Esophagus muscularis mucosa (tissue), 4 donors: ENCODE data around the gene PHKB.

ENCODE experiments used
- EP300 ChIP-seq: sonication (generic); formaldehyde crosslinking; IDR thresholded peaks from one replicate; pipeline ENCODE4 v1.6.1; 2017; ENCODE audit warnings: antibody characterized with exemption
- POLR2A ChIP-seq: fragments of 450-650 bp; IDR thresholded peaks from one replicate; pipeline ENCODE4 v1.6.1; 2017; ENCODE audit warnings: antibody characterized with exemption, moderate library complexity, mild to moderate bottlenecking, low read depth
- POLR2AphosphoS5 ChIP-seq, 2 donors: sonication (generic); formaldehyde crosslinking; IDR thresholded peaks; one replicate each; pipeline ENCODE4 v1.6.1; 2017; ENCODE audit warnings: antibody characterized with exemption in 2 of 2
- TF ChIP-seq, protein P1 (sequence below), 3 experiments: fragments of 200-600 bp in 2 of 3; fragments of 450-650 bp in 1 of 3; sonication (generic) in 2 of 3; IDR thresholded peaks; one replicate each; pipeline ENCODE4 v1.5.1; 2017 to 2019; ENCODE audit warnings: antibody characterized with exemption in 3 of 3, mild to moderate bottlenecking in 2 of 3, moderate library complexity in 1 of 3

DNA sequence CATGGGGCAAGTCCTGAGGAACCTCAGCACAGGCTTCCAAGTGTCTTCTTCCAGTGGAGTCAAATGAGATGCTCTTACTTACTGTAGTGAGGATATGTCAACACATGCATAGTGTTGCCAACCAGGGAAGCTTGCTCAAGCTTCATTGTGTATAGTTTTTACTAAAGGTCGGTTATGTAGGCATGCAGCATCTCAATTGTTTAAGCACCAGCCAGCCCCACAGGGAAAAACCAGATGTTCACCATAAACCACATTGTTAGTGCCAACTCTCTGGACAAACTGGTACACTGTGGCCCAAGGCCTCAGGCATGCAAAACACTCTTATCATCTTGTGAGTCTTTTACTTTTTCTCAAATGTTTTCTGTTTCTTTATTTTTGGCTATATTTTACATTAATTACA, 152.1 kb downstream of the PHKB start:
- TF ChIP-seq POLR2AphosphoS5 (IDR thresholded peaks at IDR 0.05) (no peak), POLR2A (no peak), EP300 (no peak)
- TF ChIP-seq, protein P1, sequence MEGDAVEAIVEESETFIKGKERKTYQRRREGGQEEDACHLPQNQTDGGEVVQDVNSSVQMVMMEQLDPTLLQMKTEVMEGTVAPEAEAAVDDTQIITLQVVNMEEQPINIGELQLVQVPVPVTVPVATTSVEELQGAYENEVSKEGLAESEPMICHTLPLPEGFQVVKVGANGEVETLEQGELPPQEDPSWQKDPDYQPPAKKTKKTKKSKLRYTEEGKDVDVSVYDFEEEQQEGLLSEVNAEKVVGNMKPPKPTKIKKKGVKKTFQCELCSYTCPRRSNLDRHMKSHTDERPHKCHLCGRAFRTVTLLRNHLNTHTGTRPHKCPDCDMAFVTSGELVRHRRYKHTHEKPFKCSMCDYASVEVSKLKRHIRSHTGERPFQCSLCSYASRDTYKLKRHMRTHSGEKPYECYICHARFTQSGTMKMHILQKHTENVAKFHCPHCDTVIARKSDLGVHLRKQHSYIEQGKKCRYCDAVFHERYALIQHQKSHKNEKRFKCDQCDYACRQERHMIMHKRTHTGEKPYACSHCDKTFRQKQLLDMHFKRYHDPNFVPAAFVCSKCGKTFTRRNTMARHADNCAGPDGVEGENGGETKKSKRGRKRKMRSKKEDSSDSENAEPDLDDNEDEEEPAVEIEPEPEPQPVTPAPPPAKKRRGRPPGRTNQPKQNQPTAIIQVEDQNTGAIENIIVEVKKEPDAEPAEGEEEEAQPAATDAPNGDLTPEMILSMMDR (IDR thresholded peaks at IDR 0.05): no peak
